ENCODE measurements around the gene MTUS2. TPM values are rescaled to one million over a fixed set of nuclear protein-coding genes. Genes with fewer than 3 reads are reported as not detected.

MTUS2 gene
- total and polyA plus RNA-seq, 3 experiments from 2014 or later = 0.60 TPM; not detected in 2

DNA sequence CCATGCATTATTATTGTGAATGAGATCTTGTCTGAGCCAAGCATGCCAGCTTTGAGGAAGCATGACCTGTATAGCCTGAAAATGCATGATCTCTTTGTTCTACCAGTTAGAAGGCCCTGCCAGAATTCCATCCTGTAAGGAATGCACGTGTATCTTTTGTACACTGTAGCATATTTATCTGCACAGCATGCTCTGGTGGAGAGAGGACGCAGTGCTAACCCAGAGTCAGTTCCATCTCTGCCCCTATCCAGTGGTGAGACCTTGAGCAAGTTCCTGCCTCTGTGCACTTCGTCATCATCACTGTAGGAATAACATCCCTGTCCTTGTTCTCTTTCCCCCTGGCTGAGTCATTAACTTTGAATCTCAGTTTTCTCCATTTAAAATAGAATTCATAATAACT lies 541.6 kb downstream of the MTUS2 start:
- Histone ChIP-seq H3K27ac (ENCODE audit: low read depth, low read length) (no peak overlapping the region), H3K36me3 (ENCODE audit: insufficient read depth, low read length) (no peaks in the 10 kb centered on the region), H3K27me3 (ENCODE audit: insufficient read depth, low read length, poor library complexity, severe bottlenecking) (peaks cover 3% of the 10 kb centered on the region), H3K4me3 (ENCODE audit: low read length) (no peak overlapping the region), H3K9me3 (ENCODE audit: low read length) (no peaks in the 10 kb centered on the region), H3K4me1 (ENCODE audit: insufficient read depth, low read length) (peaks cover 4% of the 10 kb centered on the region)
- H3K27me3 Mint-ChIP-seq = peaks cover 8 to 11% of the 10 kb centered on the region in 2 donors
- POLR2A ChIA-PET = no interaction called here
- no peak for DNase-seq
- H3K4me1 Mint-ChIP-seq = peaks cover 4 to 7% (median 5%) of the 10 kb centered on the region in 3 donors
- no peak overlapping the region for H3K4me3 Mint-ChIP-seq
- no peaks in the 10 kb centered on the region for H3K9me3 Mint-ChIP-seq
- no peak overlapping the region for H3K27ac Mint-ChIP-seq
- H3K36me3 Mint-ChIP-seq = no peaks in the 10 kb centered on the region
- CTCF ChIA-PET = no interaction called here

DNA sequence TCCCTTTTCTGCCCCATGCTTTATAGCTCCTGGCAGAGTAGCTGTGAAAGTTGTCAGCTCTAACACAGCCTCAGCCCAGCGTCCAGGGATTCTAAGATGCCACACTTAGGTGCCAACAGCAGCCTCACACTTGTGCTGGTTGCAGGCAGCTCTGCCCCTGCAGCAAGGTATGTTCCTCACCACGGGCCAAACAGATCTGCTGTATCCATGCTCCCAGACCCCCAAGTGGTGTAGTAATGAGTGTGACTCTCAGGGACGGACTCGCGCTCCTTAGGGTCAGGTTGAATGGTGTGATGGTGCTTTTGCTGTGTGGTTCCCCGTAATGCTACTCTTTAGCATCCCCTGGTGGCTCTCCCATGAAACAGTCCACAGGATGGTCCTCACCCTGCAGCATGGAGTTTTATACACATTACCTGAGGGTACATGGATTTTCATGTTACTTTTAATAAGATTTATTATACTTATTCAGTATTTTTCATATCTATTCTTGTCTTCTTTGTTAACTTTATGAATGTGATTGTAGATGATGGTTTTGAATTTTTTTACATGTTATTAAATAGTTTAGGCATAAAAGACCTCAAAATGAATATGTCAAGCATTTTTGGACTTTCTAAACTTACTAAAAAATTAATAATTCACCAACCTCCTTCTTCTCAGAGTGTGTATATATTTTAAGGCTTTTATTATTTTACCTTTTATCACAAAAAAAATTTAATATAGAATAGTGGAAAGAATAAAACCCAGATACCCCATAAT lies 542.9 kb downstream of the MTUS2 start:
- peak in 3 of 5 donors; percentile 8 to 13 (median 8) for DNase-seq
- Histone ChIP-seq H3K27me3 (ENCODE audit: insufficient read depth, low read length, poor library complexity, severe bottlenecking) (peaks cover 3% of the 10 kb centered on the region), H3K36me3 (ENCODE audit: insufficient read depth, low read length) (no peaks in the 10 kb centered on the region), H3K9me3 (ENCODE audit: low read length) (no peaks in the 10 kb centered on the region), H3K4me1 (ENCODE audit: insufficient read depth, low read length) (peaks cover 4% of the 10 kb centered on the region), H3K27ac (ENCODE audit: low read depth, low read length) (no peak overlapping the region), H3K4me3 (ENCODE audit: low read length) (no peak overlapping the region)
- CTCF ChIA-PET = interaction anchor here (1.0 kb wide), 1 partner anchor 10 kb away, joined by 3 read pairs; no protein-coding TSS in a partner anchor
- Mint-ChIP-seq H3K27ac (no peak overlapping the region), H3K36me3 (no peaks in the 10 kb centered on the region), H3K4me1 (peaks cover 4 to 7% (median 5%) of the 10 kb centered on the region in 3 donors), H3K27me3 (peaks cover 13 to 14% of the 10 kb centered on the region in 2 donors), H3K9me3 (no peaks in the 10 kb centered on the region), H3K4me3 (peak overlapping the region in 4 of 7 donors; percentile 8 to 71 (median 24))
- POLR2A ChIA-PET = no interaction called here

DNA sequence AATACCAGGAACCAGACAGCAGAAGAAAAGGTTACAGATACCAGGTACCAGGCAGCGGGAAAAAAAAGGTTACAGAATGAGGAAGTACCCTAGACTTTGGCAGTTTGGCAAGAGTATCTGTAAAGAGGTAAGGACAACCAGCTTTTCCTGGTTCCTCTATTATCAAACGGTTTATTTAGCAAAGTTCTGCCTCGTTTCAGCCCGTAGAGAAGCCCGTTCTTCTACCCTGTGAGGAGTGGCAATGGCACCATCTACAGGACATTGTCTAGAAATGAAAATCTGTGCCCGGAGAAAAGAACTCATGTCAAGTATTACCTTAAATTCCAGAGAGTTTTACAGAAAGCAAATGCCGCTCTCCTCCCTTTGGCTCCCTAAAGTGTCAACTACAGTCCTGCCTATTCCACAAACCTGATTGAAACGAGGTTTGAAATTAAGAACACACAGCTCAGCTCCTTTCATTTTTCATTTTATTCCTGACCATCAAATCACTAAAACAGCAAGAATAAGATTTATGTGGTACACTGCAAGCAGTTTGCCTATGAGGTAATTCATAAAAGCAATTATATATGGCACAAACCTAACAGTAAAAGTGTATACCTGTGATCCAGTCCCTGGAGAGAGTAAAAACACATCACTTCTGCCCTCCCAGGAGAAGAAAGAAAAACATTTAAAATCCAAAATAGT lies 549.1 kb downstream of the MTUS2 start:
- Mint-ChIP-seq H3K4me3 (no peak overlapping the region), H3K9me3 (no peaks in the 10 kb centered on the region), H3K36me3 (no peaks in the 10 kb centered on the region), H3K4me1 (peaks cover 3 to 5% (median 4%) of the 10 kb centered on the region in 3 donors), H3K27ac (no peak overlapping the region), H3K27me3 (peaks cover 11 to 25% of the 10 kb centered on the region in 2 donors)
- no peaks in the 10 kb centered on the region for H3K4me1 ChIP-seq (ENCODE audit: insufficient read depth, low read length)
- CTCF ChIA-PET = no interaction called here
- H3K36me3 ChIP-seq (ENCODE audit: insufficient read depth, low read length) = no peaks in the 10 kb centered on the region
- H3K27ac ChIP-seq (ENCODE audit: low read depth, low read length) = no peak overlapping the region
- H3K9me3 ChIP-seq (ENCODE audit: low read length) = no peaks in the 10 kb centered on the region
- no peaks in the 10 kb centered on the region for H3K27me3 ChIP-seq (ENCODE audit: insufficient read depth, low read length, poor library complexity, severe bottlenecking)
- no peak for DNase-seq
- POLR2A ChIA-PET = no interaction called here
- H3K4me3 ChIP-seq (ENCODE audit: low read length) = no peak overlapping the region

DNA sequence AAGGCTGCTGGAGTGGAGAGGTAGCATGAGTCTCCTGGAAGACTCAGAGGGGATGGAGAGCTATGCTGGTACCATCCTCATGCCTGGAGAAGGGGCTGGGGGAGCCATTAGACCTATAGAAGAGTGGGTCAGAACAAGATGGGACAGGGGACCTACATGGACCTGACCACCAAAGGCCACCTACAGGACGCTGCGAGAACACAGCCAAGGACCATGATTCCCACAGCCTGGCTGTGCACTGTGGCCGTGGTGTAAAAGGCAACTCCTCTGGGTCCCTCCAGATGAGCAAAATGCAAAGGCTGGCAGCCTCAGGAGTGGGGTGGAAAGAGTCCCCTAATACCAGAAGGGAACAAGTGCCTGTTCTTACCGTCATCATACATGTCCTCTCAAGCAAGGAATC lies 559.1 kb downstream of the MTUS2 start:
- Histone ChIP-seq H3K4me1 (ENCODE audit: insufficient read depth, low read length) (no peaks in the 10 kb centered on the region), H3K27ac (ENCODE audit: low read depth, low read length) (no peak overlapping the region), H3K27me3 (ENCODE audit: insufficient read depth, low read length, poor library complexity, severe bottlenecking) (no peaks in the 10 kb centered on the region), H3K9me3 (ENCODE audit: low read length) (no peaks in the 10 kb centered on the region), H3K36me3 (ENCODE audit: insufficient read depth, low read length) (no peaks in the 10 kb centered on the region), H3K4me3 (ENCODE audit: low read length) (no peak overlapping the region)
- Mint-ChIP-seq H3K27me3 (peaks cover 7 to 14% of the 10 kb centered on the region in 2 donors), H3K4me3 (no peak overlapping the region), H3K36me3 (no peaks in the 10 kb centered on the region), H3K4me1 (no peaks in the 10 kb centered on the region), H3K9me3 (peaks cover 0 to 4% (median 0%) of the 10 kb centered on the region in 5 donors), H3K27ac (no peak overlapping the region)
- POLR2A ChIA-PET = no interaction called here
- no peak for DNase-seq
- CTCF ChIA-PET = no interaction called here

DNA sequence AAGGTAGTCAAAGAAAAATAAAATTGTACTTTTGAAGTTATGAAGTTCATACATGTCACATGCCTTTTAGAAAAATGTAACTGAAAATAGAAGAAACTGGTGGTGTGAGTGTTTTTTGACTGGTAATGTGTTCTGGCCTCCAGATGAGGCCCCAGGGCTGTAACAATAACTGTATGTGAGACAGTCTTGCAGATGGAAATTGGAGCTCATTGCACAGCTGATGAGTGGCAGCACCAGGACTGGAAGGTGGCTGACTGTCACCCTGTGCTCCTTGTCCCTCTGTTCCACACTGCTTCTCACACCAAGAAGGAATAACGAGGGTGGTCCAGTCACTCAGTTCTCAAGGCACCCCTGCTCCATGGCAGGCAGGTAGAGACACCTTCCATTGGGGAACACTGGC lies 559.7 kb downstream of the MTUS2 start:
- no peaks in the 10 kb centered on the region for H3K36me3 Mint-ChIP-seq
- no peak overlapping the region for H3K27ac Mint-ChIP-seq
- no peaks in the 10 kb centered on the region for H3K27me3 ChIP-seq (ENCODE audit: insufficient read depth, low read length, poor library complexity, severe bottlenecking)
- no peak overlapping the region for H3K27ac ChIP-seq (ENCODE audit: low read depth, low read length)
- no peaks in the 10 kb centered on the region for H3K4me1 Mint-ChIP-seq
- no peak overlapping the region for H3K4me3 ChIP-seq (ENCODE audit: low read length)
- no peak overlapping the region for H3K4me3 Mint-ChIP-seq
- H3K9me3 Mint-ChIP-seq = peaks cover 0 to 4% (median 0%) of the 10 kb centered on the region in 5 donors
- DNase-seq = no peak
- ChIA-PET CTCF (no interaction called here), POLR2A (no interaction called here)
- no peaks in the 10 kb centered on the region for H3K36me3 ChIP-seq (ENCODE audit: insufficient read depth, low read length)
- no peaks in the 10 kb centered on the region for H3K9me3 ChIP-seq (ENCODE audit: low read length)
- peaks cover 7 to 14% of the 10 kb centered on the region in 2 donors for H3K27me3 Mint-ChIP-seq
- no peaks in the 10 kb centered on the region for H3K4me1 ChIP-seq (ENCODE audit: insufficient read depth, low read length)

DNA sequence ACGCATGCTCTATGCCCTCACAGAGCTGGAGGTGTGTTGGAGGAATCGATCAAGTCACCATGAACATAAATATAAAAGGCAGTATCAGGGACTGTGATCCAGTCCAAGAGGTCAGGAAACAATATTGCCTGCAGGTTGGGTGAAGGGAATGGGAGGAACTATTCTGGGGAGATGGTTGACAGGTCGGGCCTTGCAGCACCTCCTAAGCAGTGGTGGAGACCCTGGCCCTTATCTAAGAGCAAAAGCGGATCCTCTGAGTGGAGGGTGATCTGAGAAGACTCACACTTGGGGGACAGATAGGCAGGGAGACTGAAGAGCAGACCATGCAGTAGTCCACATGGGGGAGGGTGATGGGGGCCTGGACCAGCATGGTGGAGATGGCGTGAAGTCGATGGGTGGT lies 561.9 kb downstream of the MTUS2 start:
- no peak overlapping the region for H3K4me3 ChIP-seq (ENCODE audit: low read length)
- POLR2A ChIA-PET = no interaction called here
- H3K27ac ChIP-seq (ENCODE audit: low read depth, low read length) = no peak overlapping the region
- CTCF ChIA-PET = no interaction called here
- no peaks in the 10 kb centered on the region for H3K4me1 ChIP-seq (ENCODE audit: insufficient read depth, low read length)
- no peak overlapping the region for H3K27ac Mint-ChIP-seq
- no peaks in the 10 kb centered on the region for H3K36me3 ChIP-seq (ENCODE audit: insufficient read depth, low read length)
- H3K9me3 ChIP-seq (ENCODE audit: low read length) = no peaks in the 10 kb centered on the region
- no peaks in the 10 kb centered on the region for H3K4me1 Mint-ChIP-seq
- H3K9me3 Mint-ChIP-seq = peaks cover 0 to 4% (median 0%) of the 10 kb centered on the region in 5 donors
- no peaks in the 10 kb centered on the region for H3K27me3 ChIP-seq (ENCODE audit: insufficient read depth, low read length, poor library complexity, severe bottlenecking)
- peaks cover 5 to 14% of the 10 kb centered on the region in 2 donors for H3K27me3 Mint-ChIP-seq
- no peak overlapping the region for H3K4me3 Mint-ChIP-seq
- H3K36me3 Mint-ChIP-seq = no peaks in the 10 kb centered on the region
- no peak for DNase-seq

DNA sequence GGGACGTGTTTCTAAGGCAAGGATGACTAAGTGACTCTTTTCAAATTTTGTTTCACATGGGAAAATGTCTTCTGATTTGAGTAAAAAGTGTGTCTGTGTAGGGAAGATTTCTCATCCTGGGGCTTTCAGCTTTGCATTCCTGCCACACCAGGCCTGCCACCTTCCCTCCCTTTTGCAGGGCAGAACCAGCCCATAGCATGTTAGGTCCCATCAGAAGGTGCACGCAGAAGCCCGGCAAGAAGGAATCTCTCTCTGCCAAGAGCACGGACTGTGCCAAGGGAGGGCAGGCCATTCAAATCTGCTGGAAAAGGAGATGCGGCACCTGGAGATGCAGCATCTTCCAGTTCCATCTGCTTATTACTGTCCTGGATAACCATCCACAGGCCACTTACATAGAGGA lies 563.3 kb downstream of the MTUS2 start:
- DNase-seq = no peak
- H3K4me3 Mint-ChIP-seq = no peak overlapping the region
- Histone ChIP-seq H3K27ac (ENCODE audit: low read depth, low read length) (no peak overlapping the region), H3K27me3 (ENCODE audit: insufficient read depth, low read length, poor library complexity, severe bottlenecking) (no peaks in the 10 kb centered on the region), H3K9me3 (ENCODE audit: low read length) (no peaks in the 10 kb centered on the region), H3K4me3 (ENCODE audit: low read length) (no peak overlapping the region), H3K4me1 (ENCODE audit: insufficient read depth, low read length) (no peaks in the 10 kb centered on the region), H3K36me3 (ENCODE audit: insufficient read depth, low read length) (no peaks in the 10 kb centered on the region)
- no peaks in the 10 kb centered on the region for H3K36me3 Mint-ChIP-seq
- POLR2A ChIA-PET = no interaction called here
- peaks cover 5 to 8% of the 10 kb centered on the region in 2 donors for H3K27me3 Mint-ChIP-seq
- no peaks in the 10 kb centered on the region for H3K4me1 Mint-ChIP-seq
- CTCF ChIA-PET = no interaction called here
- H3K9me3 Mint-ChIP-seq = peaks cover 0 to 3% (median 0%) of the 10 kb centered on the region in 5 donors
- H3K27ac Mint-ChIP-seq = no peak overlapping the region

DNA sequence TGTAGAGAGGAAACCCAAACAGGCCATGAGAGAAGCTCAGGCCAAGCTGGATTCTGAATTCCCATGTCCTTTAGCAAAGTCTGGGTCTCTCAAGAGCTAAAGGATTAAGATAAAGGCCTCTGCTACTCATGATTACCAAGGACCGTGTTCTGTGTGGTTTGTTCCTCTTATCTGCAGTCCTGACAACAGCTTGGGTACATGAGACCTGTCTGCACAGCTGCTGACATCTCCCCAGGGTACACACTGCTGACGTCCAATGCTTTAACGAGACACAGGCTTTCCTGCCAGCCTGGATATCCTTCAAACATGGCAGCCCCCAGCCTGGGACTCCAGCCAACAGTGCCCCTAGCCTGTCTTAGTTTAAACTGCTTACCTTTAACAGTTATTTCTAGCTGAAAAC lies 564.3 kb downstream of the MTUS2 start:
- Histone ChIP-seq H3K27me3 (ENCODE audit: insufficient read depth, low read length, poor library complexity, severe bottlenecking) (no peaks in the 10 kb centered on the region), H3K36me3 (ENCODE audit: insufficient read depth, low read length) (no peaks in the 10 kb centered on the region), H3K9me3 (ENCODE audit: low read length) (no peaks in the 10 kb centered on the region), H3K4me1 (ENCODE audit: insufficient read depth, low read length) (no peaks in the 10 kb centered on the region), H3K4me3 (ENCODE audit: low read length) (no peak overlapping the region), H3K27ac (ENCODE audit: low read depth, low read length) (no peak overlapping the region)
- Mint-ChIP-seq H3K4me3 (no peak overlapping the region), H3K36me3 (no peaks in the 10 kb centered on the region), H3K27ac (no peak overlapping the region), H3K4me1 (no peaks in the 10 kb centered on the region), H3K9me3 (no peaks in the 10 kb centered on the region), H3K27me3 (peaks cover 1 to 2% of the 10 kb centered on the region in 2 donors)
- ChIA-PET POLR2A (no interaction called here), CTCF (no interaction called here)
- no peak for DNase-seq
